ENCODE results near the gene ZNRF3. TPM values are rescaled to one million over a fixed set of nuclear protein-coding genes. Genes with fewer than 3 reads are reported as not detected.

Gene ZNRF3
- total and polyA plus RNA-seq, 12 donors, result 1.8 to 7.7 (median 6.2) TPM

DNA sequence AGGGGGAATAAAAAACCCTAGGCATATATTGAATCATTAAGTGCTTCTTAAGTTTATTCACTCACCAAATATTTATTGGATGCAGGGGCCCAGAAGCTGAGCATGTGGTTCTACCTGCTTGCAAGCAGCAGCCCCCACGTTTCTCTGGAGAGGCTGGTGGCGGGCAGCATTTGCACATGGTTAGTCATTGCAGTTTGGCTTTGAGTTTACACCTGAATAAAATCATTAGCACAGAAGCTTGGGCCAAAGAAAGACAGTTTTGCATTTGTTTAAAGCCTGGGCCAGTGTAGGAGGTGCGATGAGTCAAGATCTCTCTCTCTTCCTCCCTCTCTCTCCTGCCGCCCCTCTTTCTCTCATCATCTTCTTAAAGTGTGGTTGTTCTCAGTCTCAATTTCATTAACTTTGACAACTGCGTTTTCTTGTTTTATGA, 105.7 kb downstream of the ZNRF3 start:
- no peak overlapping the region for H3K27ac ChIP-seq
- no peak for ATAC-seq
- TF ChIP-seq, protein P1, sequence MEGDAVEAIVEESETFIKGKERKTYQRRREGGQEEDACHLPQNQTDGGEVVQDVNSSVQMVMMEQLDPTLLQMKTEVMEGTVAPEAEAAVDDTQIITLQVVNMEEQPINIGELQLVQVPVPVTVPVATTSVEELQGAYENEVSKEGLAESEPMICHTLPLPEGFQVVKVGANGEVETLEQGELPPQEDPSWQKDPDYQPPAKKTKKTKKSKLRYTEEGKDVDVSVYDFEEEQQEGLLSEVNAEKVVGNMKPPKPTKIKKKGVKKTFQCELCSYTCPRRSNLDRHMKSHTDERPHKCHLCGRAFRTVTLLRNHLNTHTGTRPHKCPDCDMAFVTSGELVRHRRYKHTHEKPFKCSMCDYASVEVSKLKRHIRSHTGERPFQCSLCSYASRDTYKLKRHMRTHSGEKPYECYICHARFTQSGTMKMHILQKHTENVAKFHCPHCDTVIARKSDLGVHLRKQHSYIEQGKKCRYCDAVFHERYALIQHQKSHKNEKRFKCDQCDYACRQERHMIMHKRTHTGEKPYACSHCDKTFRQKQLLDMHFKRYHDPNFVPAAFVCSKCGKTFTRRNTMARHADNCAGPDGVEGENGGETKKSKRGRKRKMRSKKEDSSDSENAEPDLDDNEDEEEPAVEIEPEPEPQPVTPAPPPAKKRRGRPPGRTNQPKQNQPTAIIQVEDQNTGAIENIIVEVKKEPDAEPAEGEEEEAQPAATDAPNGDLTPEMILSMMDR (IDR thresholded peaks at IDR 0.05), result no peak
- peaks cover 0 to 4% (median 0%) of the 10 kb centered on the region in 9 donors for H3K4me1 ChIP-seq
- intact Hi-C loops (cut with DNase I), result no loop called here
- no peaks in the 10 kb centered on the region for H3K27me3 ChIP-seq
- H3K4me3 ChIP-seq, result no peak overlapping the region
- 79 to 84% methylated on average over 5 of the region's 5 CpGs for WGBS, 2 donors
- DNase-seq, result no peak
- peaks cover 0 to 8% (median 4%) of the 10 kb centered on the region in 11 donors for H3K9me3 ChIP-seq
- peaks cover 0 to 28% (median 0%) of the 10 kb centered on the region in 9 donors for H3K36me3 ChIP-seq

DNA sequence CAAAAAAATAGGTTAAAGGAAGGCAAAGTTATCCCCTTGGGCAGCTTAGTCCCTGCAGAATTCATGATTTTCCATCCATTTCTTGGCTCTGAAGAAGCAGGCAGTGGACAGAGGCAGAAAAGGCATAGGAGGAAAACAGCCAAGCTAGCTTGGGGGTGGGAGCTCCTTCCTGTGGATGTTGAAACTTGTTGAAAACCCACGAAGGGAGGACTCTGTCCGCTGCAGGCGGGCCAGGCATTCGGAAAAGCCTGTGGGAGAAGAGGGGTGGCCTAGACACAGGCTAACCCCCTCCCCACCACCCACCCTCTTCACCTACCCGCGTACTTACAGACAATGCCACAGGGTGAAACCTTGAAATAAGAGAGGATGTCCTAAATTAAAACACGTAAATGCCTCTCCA, 106.1 kb downstream of the ZNRF3 start:
- peaks cover 0 to 28% (median 0%) of the 10 kb centered on the region in 9 donors for H3K36me3 ChIP-seq
- no peak for DNase-seq
- no peak for ATAC-seq
- WGBS, 2 donors, result 74 to 80% methylated on average over 7 of the region's 7 CpGs
- H3K27me3 ChIP-seq, result no peaks in the 10 kb centered on the region
- TF ChIP-seq, protein P1 (IDR thresholded peaks at IDR 0.05), result no peak
- H3K27ac ChIP-seq, result no peak overlapping the region
- H3K4me1 ChIP-seq, result peaks cover 0 to 4% (median 0%) of the 10 kb centered on the region in 9 donors
- H3K9me3 ChIP-seq, result peaks cover 0 to 8% (median 4%) of the 10 kb centered on the region in 11 donors
- intact Hi-C loops (cut with DNase I), result no loop called here
- no peak overlapping the region for H3K4me3 ChIP-seq

DNA sequence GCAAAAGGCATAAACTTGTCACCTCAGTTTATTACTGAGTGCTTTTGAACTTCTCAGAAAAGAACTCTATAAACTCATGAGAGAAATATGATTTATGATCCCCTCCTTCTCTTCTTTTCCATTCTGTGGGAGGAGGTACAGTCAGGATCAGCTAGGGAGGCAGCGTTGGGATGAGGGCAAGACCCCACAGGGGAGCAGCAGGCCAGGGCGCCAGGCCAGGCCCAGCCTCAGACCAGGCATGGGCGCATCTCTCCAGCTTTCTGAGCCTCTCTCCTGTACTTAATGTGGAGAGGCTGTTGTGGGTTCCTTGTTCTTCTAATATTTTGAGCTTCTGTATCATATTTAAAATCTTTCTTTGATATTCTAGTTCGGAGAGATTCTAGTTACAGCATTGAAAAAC, 106.5 kb downstream of the ZNRF3 start:
- intact Hi-C loops (cut with DNase I), result no loop called here
- H3K9me3 ChIP-seq, result peaks cover 0 to 8% (median 4%) of the 10 kb centered on the region in 11 donors
- H3K27ac ChIP-seq, result no peak overlapping the region
- TF ChIP-seq, protein P1 (IDR thresholded peaks at IDR 0.05), result no peak
- no peak for ATAC-seq
- DNase-seq, result no peak
- no peaks in the 10 kb centered on the region for H3K27me3 ChIP-seq
- no peak overlapping the region for H3K4me3 ChIP-seq
- WGBS, 2 donors, result 92 to 96% methylated on average over 4 of the region's 4 CpGs
- peaks cover 0 to 28% (median 0%) of the 10 kb centered on the region in 9 donors for H3K36me3 ChIP-seq
- H3K4me1 ChIP-seq, result peaks cover 0 to 4% (median 0%) of the 10 kb centered on the region in 9 donors

DNA sequence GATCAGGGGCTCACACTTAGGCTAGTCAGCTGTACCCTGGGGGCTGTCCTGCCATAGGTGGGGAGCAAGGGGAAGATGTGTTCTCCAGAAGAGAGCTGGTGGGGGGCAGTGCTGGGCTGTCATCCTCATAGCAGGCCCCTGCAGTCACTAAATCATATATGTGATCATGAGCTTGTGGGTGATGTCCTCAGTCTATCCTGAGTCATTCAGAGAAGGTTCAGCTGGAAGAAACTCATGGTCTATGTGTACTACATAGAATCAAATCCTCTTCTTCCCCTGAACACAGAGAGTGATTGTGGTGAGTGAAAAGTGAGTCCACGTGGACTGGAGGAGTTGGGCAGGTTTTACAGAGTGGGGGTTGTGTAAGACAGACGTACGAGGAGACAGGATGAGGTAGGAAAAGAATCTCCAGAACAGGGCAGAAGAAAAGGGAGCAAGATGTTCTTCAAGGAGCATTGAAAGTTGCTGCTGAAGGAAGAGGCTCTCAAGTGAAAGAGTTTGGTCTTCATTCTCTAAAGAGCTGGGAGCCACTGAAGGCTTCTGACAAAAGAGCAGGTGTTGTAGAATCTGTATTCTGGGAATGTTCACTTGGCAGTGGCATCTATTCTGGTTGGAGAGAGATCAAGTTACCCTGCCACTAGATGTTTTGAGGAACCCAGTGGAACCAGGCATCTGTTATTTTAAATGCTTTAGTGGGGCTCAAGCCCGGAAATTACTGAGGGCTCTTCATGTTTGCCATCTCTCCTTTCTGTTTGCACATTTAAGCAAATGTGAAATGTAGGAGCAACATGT, 109.4 kb downstream of the ZNRF3 start:
- Histone ChIP-seq H3K27ac (no peak overlapping the region), H3K27me3 (no peaks in the 10 kb centered on the region), H3K36me3 (peaks cover 0 to 21% (median 0%) of the 10 kb centered on the region in 9 donors), H3K9me3 (no peaks in the 10 kb centered on the region), H3K4me1 (peaks cover 0 to 4% (median 0%) of the 10 kb centered on the region in 9 donors), H3K4me3 (no peak overlapping the region)
- DNase-seq (no peak), ATAC-seq (no peak)
- TF ChIP-seq, protein P1 (IDR thresholded peaks at IDR 0.05), result no peak
- intact Hi-C loops (cut with DNase I), result no loop called here
- 82 to 89% methylated on average over 4 of the region's 4 CpGs for WGBS, 2 donors
